GM10248 (cell line): ENCODE measurements around the gene DHCR7.

Source experiments
- CTCF ChIA-PET: fragments of 300-600 bp; sonication (Branson Sonifier 250); formaldehyde crosslinking; extraction: SDS; loops from one replicate; lab custom pipeline; 2021; ENCODE audit warnings: antibody characterized with exemption; lab: Yijun Ruan, JAX
- POLR2A ChIA-PET: fragments of 350-650 bp; sonication (Branson Sonifier 250); formaldehyde crosslinking; extraction: SDS; loops from one replicate; lab custom pipeline; 2020; ENCODE audit warnings: antibody characterized with exemption; lab: Yijun Ruan, JAX
- DNase-seq: peaks from one replicate; pipeline ENCODE4 v3.0.0; 2012; ENCODE audit errors: extremely low spot score
- TF ChIP-seq, protein P1 (sequence below): IDR thresholded peaks from 2 replicates; pipeline ENCODE4 v1.5.1; 2012; ENCODE audit warnings: mild to moderate bottlenecking, low read depth; ENCODE audit errors: extremely low read depth, missing control alignments, control extremely low read depth

DHCR7 gene

GRCh38 chr11:71465054-71465453, 16.9 kb upstream of the DHCR7 start:
- DNase-seq = no peak
- ChIA-PET CTCF (no interaction called here), POLR2A (no interaction called here)
- TF ChIP-seq, protein P1, sequence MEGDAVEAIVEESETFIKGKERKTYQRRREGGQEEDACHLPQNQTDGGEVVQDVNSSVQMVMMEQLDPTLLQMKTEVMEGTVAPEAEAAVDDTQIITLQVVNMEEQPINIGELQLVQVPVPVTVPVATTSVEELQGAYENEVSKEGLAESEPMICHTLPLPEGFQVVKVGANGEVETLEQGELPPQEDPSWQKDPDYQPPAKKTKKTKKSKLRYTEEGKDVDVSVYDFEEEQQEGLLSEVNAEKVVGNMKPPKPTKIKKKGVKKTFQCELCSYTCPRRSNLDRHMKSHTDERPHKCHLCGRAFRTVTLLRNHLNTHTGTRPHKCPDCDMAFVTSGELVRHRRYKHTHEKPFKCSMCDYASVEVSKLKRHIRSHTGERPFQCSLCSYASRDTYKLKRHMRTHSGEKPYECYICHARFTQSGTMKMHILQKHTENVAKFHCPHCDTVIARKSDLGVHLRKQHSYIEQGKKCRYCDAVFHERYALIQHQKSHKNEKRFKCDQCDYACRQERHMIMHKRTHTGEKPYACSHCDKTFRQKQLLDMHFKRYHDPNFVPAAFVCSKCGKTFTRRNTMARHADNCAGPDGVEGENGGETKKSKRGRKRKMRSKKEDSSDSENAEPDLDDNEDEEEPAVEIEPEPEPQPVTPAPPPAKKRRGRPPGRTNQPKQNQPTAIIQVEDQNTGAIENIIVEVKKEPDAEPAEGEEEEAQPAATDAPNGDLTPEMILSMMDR = no peak

- POLR2A ChIA-PET = interaction anchor here (0.6 kb wide), 1 partner anchor 894 kb away, joined by 4 read pairs; no protein-coding TSS in a partner anchor
- TF ChIP-seq, protein P1 = no peak
- no peak for DNase-seq
- CTCF ChIA-PET = no interaction called here
Measured at GRCh38 chr11:71463331-71464211, 15.4 kb upstream of the DHCR7 start.

DNA sequence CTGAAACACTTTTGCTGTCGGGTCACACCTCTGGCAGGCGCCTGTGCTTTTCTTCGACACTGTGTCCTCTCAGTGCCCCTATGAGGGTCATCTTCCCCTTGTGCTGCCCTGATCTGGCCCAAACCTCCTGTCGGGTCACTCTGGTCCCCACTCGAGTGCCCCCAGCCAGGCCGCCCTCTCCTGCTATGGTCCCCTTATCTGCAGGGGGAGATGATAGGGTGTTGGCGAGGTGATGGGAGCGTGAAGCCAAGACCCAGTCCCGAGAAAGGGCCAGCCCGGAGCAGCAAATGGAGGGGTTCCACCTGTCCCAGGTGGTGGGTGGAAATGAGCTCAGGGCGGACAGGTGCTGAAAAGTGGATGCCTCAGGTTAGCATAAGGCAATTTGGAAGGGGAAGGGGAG, 14.5 kb upstream of the DHCR7 start:
- no peak for DNase-seq
- CTCF ChIA-PET = no interaction called here
- TF ChIP-seq, protein P1 = no peak
- POLR2A ChIA-PET = no interaction called here

DNA sequence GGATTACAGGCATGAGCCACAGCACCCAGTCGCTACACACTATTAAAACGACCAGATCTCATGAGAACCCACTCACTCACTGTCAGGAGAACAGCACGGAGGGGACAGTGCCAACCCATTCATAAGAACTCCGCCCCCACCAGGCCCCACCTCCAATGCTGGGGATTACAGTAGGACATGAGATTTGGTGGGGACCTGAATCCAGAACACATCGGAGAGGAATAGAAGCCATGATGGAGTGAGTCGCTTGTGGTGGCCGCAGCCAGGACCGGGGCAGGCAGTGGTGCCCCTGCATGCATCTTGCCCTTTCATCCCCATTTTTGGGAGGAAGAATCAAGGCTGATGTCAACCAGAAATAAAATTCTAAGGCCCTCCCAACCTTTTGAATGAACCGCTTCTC, 13.5 kb upstream of the DHCR7 start:
- ChIA-PET POLR2A (no interaction called here), CTCF (no interaction called here)
- TF ChIP-seq, protein P1 = no peak
- no peak for DNase-seq

DNA sequence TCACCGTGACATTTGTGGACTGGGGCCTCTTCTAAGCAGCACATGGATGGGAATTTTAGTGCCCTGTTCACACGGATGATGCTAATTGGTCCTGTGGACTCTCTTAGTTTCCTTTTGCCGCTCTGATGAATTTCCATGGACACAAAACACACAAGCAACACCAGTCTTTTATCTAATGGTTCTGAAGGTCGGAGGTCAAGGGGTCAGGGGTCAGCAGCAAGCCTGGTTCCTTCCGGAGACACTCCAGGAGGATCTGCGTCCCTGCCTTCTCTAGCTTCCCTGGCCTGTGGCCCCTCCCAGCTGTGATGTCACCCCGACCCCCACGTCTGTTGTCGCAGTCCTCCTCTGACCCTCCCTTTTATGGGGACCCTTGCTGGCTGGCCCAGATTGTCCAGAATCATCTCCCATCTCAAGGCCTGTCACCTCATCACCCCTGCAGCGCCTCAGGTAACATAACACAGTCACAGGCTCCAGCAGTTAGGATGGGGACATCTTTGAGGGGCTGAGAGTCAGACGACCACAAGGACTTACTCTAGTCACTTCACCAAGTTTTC, 11.7 kb upstream of the DHCR7 start:
- no peak for DNase-seq
- TF ChIP-seq, protein P1 = no peak
- ChIA-PET CTCF (no interaction called here), POLR2A (no interaction called here)

DNA sequence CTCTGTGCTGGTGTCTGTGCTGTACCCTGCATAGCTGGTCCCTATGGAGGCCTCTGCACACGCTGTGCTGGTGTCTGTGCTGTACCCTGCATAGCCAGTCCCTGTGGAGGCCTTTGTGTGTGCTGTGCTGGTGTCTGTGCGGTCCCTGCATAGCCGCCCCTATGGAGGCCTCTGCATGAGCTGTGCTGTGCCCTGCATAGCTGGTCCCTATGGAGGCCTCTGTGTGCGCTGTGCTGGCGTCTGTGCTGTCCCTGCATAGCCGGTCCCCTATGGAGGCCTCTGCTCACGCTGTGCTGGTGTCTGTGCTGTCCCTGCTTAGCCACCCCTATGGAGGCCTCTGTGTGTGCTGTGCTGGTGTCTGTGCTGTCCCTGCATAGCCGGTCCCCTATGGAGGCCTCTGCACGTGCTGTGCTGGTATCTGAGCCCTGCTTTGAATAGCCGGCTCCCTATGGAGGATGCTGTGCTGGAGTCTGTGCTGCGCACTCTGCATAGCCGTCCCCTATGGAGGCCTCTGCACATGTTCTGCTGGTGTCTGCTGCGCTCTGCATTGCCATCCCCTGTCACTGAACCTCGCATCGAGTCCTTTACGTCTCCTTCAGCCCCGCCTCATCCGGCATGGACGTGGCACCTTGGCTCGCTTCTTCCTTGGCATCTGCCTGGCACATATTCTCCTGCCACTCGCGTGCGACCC, 11.0 kb upstream of the DHCR7 start:
- ChIA-PET CTCF (interaction anchor here (1.3 kb wide), 1 partner anchor 10 kb away, joined by 5 read pairs; no protein-coding TSS in a partner anchor), POLR2A (no interaction called here)
- TF ChIP-seq, protein P1 = no peak
- DNase-seq = no peak
